HCT116 (cell line): ENCODE data around the gene WWOX. TPM values are rescaled to one million over a fixed set of nuclear protein-coding genes. Genes with fewer than 3 reads are reported as not detected.

ENCODE experiments used
- ATAC-seq: fragments of 200-7000 bp; cut with Tn5 transposase; 2 replicates; pipeline ENCODE4 v1.9.1; 2020; ENCODE audit warnings: mild to moderate bottlenecking, moderate library complexity
- BruUV-seq: library from RNA; stranded (reverse); fragments of 400-500 nt; replicated peaks from 2 replicates; lab custom pipeline; 2021; lab: Mats Ljungman, UMichigan
- CTCF ChIA-PET: fragments of 300-600 bp; sonication (Branson Sonifier 250); formaldehyde crosslinking; loops from one replicate; lab custom pipeline; 2021; ENCODE audit warnings: antibody characterized with exemption; lab: Charles Lee
- POLR2A ChIA-PET: fragments of 300-600, 350-600 bp; sonication (Branson Sonifier 250); formaldehyde crosslinking; loops from one replicate; lab custom pipeline; 2021; ENCODE audit warnings: antibody characterized with exemption; lab: Charles Lee
- RAD21 ChIA-PET, 2 experiments: fragments of 300-600 bp; sonication (Branson Sonifier 250); formaldehyde crosslinking; loops; one replicate each; lab custom pipeline; 2023; ENCODE audit warnings: low total read pairs in 2 of 2; ENCODE audit not compliant: uncharacterized antibody in 2 of 2, unreplicated experiment in 2 of 2, low non-redundant PET in 1 of 2; lab: Charles Lee
- DNase-seq: peaks from one replicate; pipeline ENCODE4 v3.0.0-alpha.2; 2010; ENCODE audit warnings: low read depth, low spot score
- H2AFZ ChIP-seq: fragments of 200-600 bp; shearing (Covaris generic), sonication (generic); 2 replicates; pipeline ENCODE4 v1.6.1; 2017; ENCODE audit warnings: low read depth, mixed run types, mixed read lengths, antibody characterized with exemption, low read length; ENCODE audit not compliant: poor library complexity, severe bottlenecking
- H3K27ac ChIP-seq: 2 replicates; pipeline ENCODE4 v1.5.1; 2012; ENCODE audit warnings: low read depth, low read length
- H3K27me3 ChIP-seq: fragments of 200-600 bp; sonication (generic); 2 replicates; pipeline ENCODE4 v1.6.1; 2016; ENCODE audit warnings: mixed run types, low read length, mixed read lengths; ENCODE audit not compliant: insufficient read depth
- H3K36me3 ChIP-seq, 2 experiments: fragments of 200-500 bp in 1 of 2; fragments of 200-600 bp in 1 of 2; sonication (Bioruptor generic) in 1 of 2; sonication (generic) in 1 of 2; 2 replicates each; pipeline versions ENCODE4 v1.5.1 to v1.6.1; 2014 to 2016; ENCODE audit warnings: low read length in 2 of 2, inconsistent platforms in 1 of 2, mixed read lengths in 1 of 2, mixed run types in 1 of 2; ENCODE audit not compliant: insufficient read depth in 2 of 2, control insufficient read depth in 1 of 2
- H3K4me1 ChIP-seq, 2 experiments: fragments of 200-600 bp in 1 of 2; sonication (generic) in 1 of 2; 2 replicates each; pipeline versions ENCODE4 v1.5.1 to v1.6.1; 2012 to 2017; ENCODE audit warnings: low read length in 2 of 2, inconsistent platforms in 1 of 2, mild to moderate bottlenecking in 1 of 2, mixed read lengths in 1 of 2, mixed run types in 1 of 2, moderate library complexity in 1 of 2; ENCODE audit not compliant: insufficient read depth in 2 of 2, control insufficient read depth in 1 of 2
- H3K4me2 ChIP-seq: fragments of 200-600 bp; sonication (generic); 2 replicates; pipeline ENCODE4 v1.6.1; 2017; ENCODE audit warnings: mixed run types, low read length, mixed read lengths
- H3K4me3 ChIP-seq, 2 experiments: fragments of 200-600 bp in 1 of 2; sonication (generic) in 1 of 2; replicated peaks in 1 of 2; 2 replicates each; pipeline ENCODE4 v1.5.1; 2011 to 2016; ENCODE audit warnings: low read length in 2 of 2, control low read depth in 1 of 2, low read depth in 1 of 2, mild to moderate bottlenecking in 1 of 2, mixed read lengths in 1 of 2, mixed run types in 1 of 2
- H3K79me2 ChIP-seq: fragments of 200-600 bp; sonication (generic); 2 replicates; pipeline ENCODE4 v1.6.1; 2017; ENCODE audit warnings: mild to moderate bottlenecking, mixed run types, low read length, moderate library complexity, mixed read lengths; ENCODE audit not compliant: insufficient read depth
- H3K9ac ChIP-seq: fragments of 200-600 bp; sonication (generic); 2 replicates; pipeline ENCODE4 v1.6.1; 2016; ENCODE audit warnings: low read length, mixed read lengths
- H3K9me2 ChIP-seq: fragments of 200-600 bp; sonication (generic), shearing (Covaris generic); 2 replicates; pipeline ENCODE4 v1.6.1; 2017; ENCODE audit warnings: mixed run types, mild to moderate bottlenecking, moderate library complexity; ENCODE audit not compliant: insufficient read depth
- H3K9me3 ChIP-seq, 2 experiments: fragments of 200-500 bp in 1 of 2; fragments of 200-600 bp in 1 of 2; sonication (Bioruptor generic) in 1 of 2; sonication (generic) in 1 of 2; 2 replicates each; pipeline ENCODE4 v1.6.1; 2014 to 2017; ENCODE audit warnings: low read length in 2 of 2, mixed read lengths in 2 of 2, inconsistent platforms in 1 of 2, low read depth in 1 of 2, mild to moderate bottlenecking in 1 of 2, mixed run types in 1 of 2, moderate library complexity in 1 of 2; ENCODE audit not compliant: control insufficient read depth in 1 of 2, insufficient read depth in 1 of 2
- H4K20me1 ChIP-seq: fragments of 200-600 bp; sonication (generic), shearing (Covaris generic); 2 replicates; pipeline ENCODE4 v1.6.1; 2017; ENCODE audit warnings: mixed run types, mild to moderate bottlenecking, moderate library complexity; ENCODE audit not compliant: insufficient read depth
- ATF3 ChIP-seq: IDR thresholded peaks from 2 replicates; pipeline ENCODE4 v1.6.1; 2012
- CEBPB ChIP-seq: IDR thresholded peaks from 2 replicates; pipeline ENCODE4 v1.6.1; 2012; ENCODE audit warnings: low read depth
- EGR1 ChIP-seq: IDR thresholded peaks from 2 replicates; pipeline ENCODE4 v1.6.1; 2012; ENCODE audit warnings: low read depth
- EZH2 ChIP-seq: fragments of 200-600 bp; sonication (generic); IDR thresholded peaks from 2 replicates; pipeline ENCODE4 v1.6.1; 2017; ENCODE audit warnings: antibody characterized with exemption, mixed run types
- EZH2phosphoT487 ChIP-seq: fragments of 200-600 bp; IDR thresholded peaks from 2 replicates; pipeline ENCODE4 v1.6.1; 2018; ENCODE audit warnings: antibody characterized with exemption, borderline replicate concordance
- MAX ChIP-seq: IDR thresholded peaks from 2 replicates; pipeline ENCODE4 v1.6.1; 2012
- POLR2AphosphoS5 ChIP-seq: IDR thresholded peaks from 2 replicates; pipeline ENCODE4 v1.6.1; 2011; ENCODE audit warnings: mild to moderate bottlenecking, low read depth, low read length, moderate library complexity
- RAD21 ChIP-seq: IDR thresholded peaks from 2 replicates; pipeline ENCODE4 v1.6.1; 2012; ENCODE audit warnings: low read depth, mild to moderate bottlenecking
- SIN3A ChIP-seq: IDR thresholded peaks from 2 replicates; pipeline ENCODE4 v1.6.1; 2012; ENCODE audit warnings: low read depth
- SP1 ChIP-seq: IDR thresholded peaks from 2 replicates; pipeline ENCODE4 v1.6.1; 2012; ENCODE audit warnings: low read depth
- SRF ChIP-seq: IDR thresholded peaks from 2 replicates; pipeline ENCODE4 v1.6.1; 2012; ENCODE audit warnings: low read depth
- TCF7L2 ChIP-seq: IDR thresholded peaks from 2 replicates; pipeline ENCODE4 v1.7.0; 2011; ENCODE audit warnings: borderline replicate concordance, inconsistent platforms; ENCODE audit not compliant: insufficient read depth, insufficient read length; ENCODE audit errors: extremely low read depth
- YY1 ChIP-seq: IDR thresholded peaks from 2 replicates; pipeline ENCODE4 v1.6.1; 2011; ENCODE audit warnings: low read length, low read depth, moderate library complexity, mild to moderate bottlenecking; ENCODE audit not compliant: insufficient replicate concordance; ENCODE audit errors: extremely low read depth
- ZBTB33 ChIP-seq: IDR thresholded peaks from 2 replicates; pipeline ENCODE4 v1.6.1; 2011; ENCODE audit warnings: mild to moderate bottlenecking, low read length, moderate library complexity; ENCODE audit not compliant: insufficient replicate concordance; ENCODE audit errors: extremely low read depth
- ZFX ChIP-seq: fragments of 450-650 bp; IDR thresholded peaks from 2 replicates; pipeline ENCODE4 v1.6.1; 2017
- ZNF274 ChIP-seq: fragments of 200-500 bp; sonication (Bioruptor generic); IDR thresholded peaks from 2 replicates; pipeline ENCODE4 v1.6.1; 2014; ENCODE audit warnings: mild to moderate bottlenecking, low read depth, low read length, inconsistent platforms
- intact Hi-C: fragments of 100-400 bp; cut with micrococcal nuclease; formaldehyde crosslinking; loops from 2 replicates; pipeline ENCODE4 v1.10.0; 2022
- total RNA-seq: library from RNA; stranded (reverse); gene quantifications from one replicate; pipeline ENCODE4 v1.2.1, GENCODE V29; 2021; ENCODE audit not compliant: unreplicated experiment

The WWOX gene
- total RNA-seq, 1 experiment from 2014 or later = 13.7 TPM

- no peak overlapping the region for H3K27ac ChIP-seq
- TF ChIP-seq EZH2phosphoT487 (no peak), MAX (no peak), SRF (no peak), POLR2AphosphoS5 (no peak), TCF7L2 (no peak), ZNF274 (no peak), ZBTB33 (no peak), ZFX (no peak), CEBPB (no peak), ATF3 (no peak), EGR1 (no peak), RAD21 (no peak), YY1 (no peak), EZH2 (no peak), SIN3A (no peak), SP1 (no peak)
- no peaks in the 10 kb centered on the region for H3K79me2 ChIP-seq
- no peaks in the 10 kb centered on the region for H4K20me1 ChIP-seq
- RAD21 ChIA-PET = no interaction called here
- ATAC-seq = no peak
- H3K9me3 ChIP-seq = peaks cover 15 to 17% of the 10 kb centered on the region in 2 experiments; a peak in 2 of 4 replicates
- no peak overlapping the region for H2AFZ ChIP-seq
- intact Hi-C loops = no loop called here
- BruUV-seq = no TSS peak
- no peaks in the 10 kb centered on the region for H3K9me2 ChIP-seq
- POLR2A ChIA-PET = no interaction called here
- DNase-seq = no peak
- no peak overlapping the region for H3K9ac ChIP-seq
- H3K36me3 ChIP-seq = no peaks in the 10 kb centered on the region
- no peak overlapping the region for H3K4me2 ChIP-seq
- CTCF ChIA-PET = no interaction called here
- no peak overlapping the region for H3K4me3 ChIP-seq
- H3K27me3 ChIP-seq = no peaks in the 10 kb centered on the region
- H3K4me1 ChIP-seq = no peaks in the 10 kb centered on the region
Measured at GRCh38 chr16:79177018-79177417, 1077.6 kb downstream of the WWOX start.
